Central memory CD4-positive, alpha-beta T cell (primary cell): Measurements from ENCODE around the gene FADD.

Experiments used
- DNase-seq: peaks from one replicate; pipeline ENCODE4 v3.0.0; 2022

The FADD gene

DNA sequence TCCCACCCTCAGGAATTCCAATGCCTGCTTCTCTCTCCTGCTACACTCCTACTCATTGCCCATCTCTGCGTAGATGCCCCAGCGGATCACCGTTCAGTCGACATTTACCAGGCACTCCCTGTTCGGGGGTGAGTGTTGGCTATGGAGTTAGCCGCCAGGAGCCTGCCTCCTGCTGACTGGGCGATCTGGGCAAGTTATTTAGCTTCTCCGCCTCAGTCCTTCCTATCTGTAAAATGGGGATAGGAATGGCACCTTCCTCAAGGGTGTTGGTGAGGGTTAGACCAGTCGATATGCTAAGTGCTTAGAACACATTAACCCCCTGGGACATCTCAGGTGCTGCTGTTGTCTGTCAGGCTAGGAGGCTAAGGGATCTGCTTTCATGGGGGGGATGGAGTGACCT, 30.9 kb downstream of the FADD start:
- no peak for DNase-seq

- DNase-seq = no peak
Observed at GRCh38 chr11:70240337-70240736, 37.2 kb downstream of the FADD start.

- no peak for DNase-seq
Observed at GRCh38 chr11:70241709-70242108, 38.6 kb downstream of the FADD start.

DNA sequence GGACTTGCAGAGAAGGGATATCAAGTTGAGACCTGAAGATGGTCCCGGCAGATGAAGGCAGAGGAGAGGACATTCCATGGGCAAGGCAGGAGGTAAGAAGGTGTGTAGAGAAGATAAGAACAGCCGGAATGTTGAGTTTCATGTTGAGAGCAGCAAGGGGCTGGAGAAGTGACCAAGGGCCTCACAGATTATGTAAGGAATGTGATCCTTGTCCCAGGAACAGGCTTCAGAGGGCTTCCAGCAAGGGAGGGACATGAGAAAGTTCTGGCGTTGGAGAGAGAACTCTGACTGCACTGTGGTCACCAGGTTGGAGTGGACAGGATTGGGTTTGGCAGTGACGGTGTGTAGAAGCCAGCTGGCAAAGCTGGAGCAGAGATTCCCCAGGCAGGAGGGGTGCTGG, 39.8 kb downstream of the FADD start:
- no peak for DNase-seq

- no peak for DNase-seq
Observed at GRCh38 chr11:70243912-70244652, 41.0 kb downstream of the FADD start.

- no peak for DNase-seq
Observed at GRCh38 chr11:70244698-70245097, 41.6 kb downstream of the FADD start.

DNA sequence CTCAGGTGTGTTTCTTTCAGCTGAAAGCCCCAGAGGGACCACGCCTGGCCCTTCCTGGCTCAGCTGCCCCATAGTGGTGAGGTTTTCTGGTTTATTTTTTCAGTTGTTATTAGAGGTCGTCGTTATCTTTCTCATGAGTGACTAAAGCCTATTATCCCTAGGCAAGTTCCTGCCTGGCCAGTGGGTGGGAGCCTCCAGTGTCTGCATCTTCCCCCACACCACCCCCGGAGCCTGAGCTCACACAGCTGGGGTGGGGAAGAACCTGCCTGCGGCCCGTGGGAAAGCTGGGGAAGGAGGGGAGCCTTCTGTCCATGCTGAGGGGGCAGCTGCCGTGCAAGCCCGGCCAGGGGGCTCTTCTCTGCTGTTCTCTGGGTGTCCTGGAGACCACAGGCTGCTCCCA, 43.1 kb downstream of the FADD start:
- no peak for DNase-seq

DNA sequence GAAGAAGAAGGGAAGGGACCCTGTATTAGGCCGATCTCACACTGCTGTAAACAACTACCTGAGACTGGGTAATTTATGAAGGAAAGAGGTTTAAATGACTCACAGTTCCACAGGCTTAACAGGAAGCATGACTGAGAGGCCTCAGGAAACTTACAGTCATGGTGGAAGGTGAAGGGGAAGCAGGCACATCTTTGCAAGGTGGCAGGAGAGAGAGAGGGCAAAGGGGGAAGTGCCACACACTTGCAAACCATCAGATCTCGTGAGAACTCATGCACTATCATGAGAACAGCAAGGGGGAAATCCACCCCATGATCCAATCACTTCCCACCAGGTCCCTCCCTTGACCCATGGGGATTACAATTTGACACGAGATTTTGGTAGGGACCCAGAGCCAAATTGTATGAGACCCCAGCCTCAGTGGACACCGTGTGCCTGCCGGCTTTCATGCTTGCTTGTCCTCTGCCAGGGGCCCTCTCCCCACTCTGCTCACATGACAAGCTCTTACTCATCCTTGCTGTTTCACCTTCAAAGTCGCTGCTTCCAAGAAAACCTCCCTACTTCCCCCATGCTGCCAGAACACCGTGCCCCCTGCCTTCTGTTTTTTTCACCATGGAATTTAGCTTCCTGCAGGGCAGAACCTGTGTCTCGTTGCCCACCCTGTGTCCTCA, 44.1 kb downstream of the FADD start:
- DNase-seq = no peak

GRCh38 chr11:70247710-70248072, 44.6 kb downstream of the FADD start:
- DNase-seq = no peak

DNA sequence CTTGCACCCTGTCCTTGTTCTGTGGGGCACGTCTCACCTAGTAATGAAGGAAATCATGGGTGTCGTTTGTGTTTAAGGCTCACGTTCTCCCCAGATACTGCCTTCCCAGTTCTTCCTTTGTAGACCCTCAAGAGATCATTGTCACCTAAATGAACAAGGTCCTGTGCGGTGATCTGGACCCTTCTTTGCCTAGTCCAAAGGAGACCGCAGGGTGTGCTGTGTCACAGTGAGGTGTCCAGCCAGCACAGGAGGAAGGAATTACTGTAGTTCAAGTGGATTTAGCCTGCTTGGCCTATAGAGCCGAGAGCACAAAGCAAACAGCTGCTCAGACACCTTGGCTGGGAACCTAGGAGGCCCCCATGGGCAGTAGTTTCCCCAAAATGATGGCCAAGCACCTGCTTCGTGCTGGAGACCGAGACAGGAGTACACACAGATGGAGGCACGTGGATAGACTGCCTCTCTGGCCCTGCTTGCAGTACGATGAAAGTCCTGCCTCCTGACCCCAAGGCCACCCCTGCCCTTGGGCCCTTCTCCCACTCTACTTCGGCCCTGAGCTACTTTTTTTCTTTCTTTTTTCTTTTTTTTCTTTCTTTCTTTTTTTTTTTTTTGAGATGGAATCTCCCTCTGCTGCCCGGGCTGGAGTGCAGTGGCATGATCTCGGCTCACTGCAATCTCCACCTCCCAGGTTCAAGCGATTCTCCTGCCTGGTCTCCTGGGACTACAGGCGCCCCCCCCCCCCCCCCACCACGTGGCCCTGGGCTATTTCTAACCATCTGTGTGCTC, 48.0 kb downstream of the FADD start:
- DNase-seq = no peak

- no peak for DNase-seq
Observed at GRCh38 chr11:70251659-70252321, 48.7 kb downstream of the FADD start.

DNA sequence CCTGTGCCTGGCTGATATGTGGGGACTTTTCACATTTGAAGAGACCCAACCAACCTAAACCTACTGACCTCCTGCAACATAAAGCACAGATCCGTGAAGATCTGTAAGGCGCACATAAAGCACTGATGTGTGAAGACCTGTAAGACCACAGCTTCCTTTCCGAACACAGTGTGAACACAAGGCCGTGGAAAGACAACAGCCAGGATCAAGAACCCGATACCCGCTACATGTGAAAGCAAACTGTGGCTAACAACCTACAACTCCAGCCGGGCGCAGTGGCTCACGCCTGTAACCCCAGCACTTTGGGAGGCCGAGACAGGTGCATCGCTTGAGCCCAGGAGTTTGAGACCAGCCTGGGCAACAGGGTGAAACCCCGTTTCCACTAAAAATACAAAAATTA, 49.7 kb downstream of the FADD start:
- DNase-seq = no peak

DNA sequence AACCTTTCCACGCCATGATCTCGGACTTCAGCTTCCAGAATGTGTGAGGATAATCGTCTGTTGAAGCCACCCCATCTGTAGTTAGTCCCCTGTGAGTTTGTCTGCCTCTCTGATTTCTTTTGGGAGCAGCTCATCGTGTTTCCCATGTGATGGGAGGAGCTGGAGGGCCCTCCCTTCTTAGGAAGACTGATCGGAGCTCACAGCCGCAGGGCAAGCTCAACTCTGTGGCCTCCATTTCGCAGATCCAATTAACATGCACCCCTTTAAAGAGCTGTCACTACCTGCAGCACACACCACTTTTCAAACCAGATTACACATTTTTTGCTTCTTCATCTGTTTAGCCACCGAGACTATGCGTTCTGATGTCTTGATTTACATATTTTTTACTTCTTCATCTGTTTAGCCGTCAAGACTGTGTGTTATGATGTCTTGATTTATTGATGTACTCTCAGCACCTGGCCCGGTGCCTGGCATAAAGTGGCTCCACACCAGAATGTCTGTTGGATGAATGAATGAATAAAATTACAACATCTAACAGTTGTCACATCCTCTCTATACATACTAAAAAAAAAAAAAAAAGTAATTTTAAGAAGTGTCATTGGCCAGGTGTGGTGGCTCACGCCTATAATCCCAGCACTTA, 52.5 kb downstream of the FADD start:
- DNase-seq = no peak
